ENCODE data around the gene PRKG1. TPM values are rescaled to one million over a fixed set of nuclear protein-coding genes. Genes with fewer than 3 reads are reported as not detected.

PRKG1 gene
- polyA plus RNA-seq, 1 donor (not counting 4 experiments of a cell fraction or from before 2014, with no cell fraction given), result 0.24 TPM

- dilution Hi-C loops (cut with MboI; ENCODE audit: extremely low pct_ligation_motif_present, low sequenced_read_pairs), result no loop called here
- H2AFZ ChIP-seq (ENCODE audit: control insufficient read depth, low read length), result no peak overlapping the region
- no peak for TF ChIP-seq EZH2 (IDR thresholded peaks at IDR 0.05; ENCODE audit: low read length)
- no peak for TF ChIP-seq CTCF (optimal IDR thresholded peaks at IDR 0.05 in 1 of 3, IDR thresholded peaks at IDR 0.05 in 1 of 3, conservative IDR thresholded peaks at IDR 0.05 in 1 of 3; ENCODE audit: extremely low read depth in 1 of 3, insufficient read depth in 2 of 3, low read length in 3 of 3)
- H3K36me3 ChIP-seq (ENCODE audit: control insufficient read depth in 2 of 2, extremely low read depth in 1 of 2, insufficient read depth in 2 of 2, low read length in 2 of 2), result no peaks in the 10 kb centered on the region
- no peaks in the 10 kb centered on the region for H3K9me3 ChIP-seq (ENCODE audit: control insufficient read depth, low read depth, low read length)
- DNase-seq (ENCODE audit: low read depth, low spot score), result no peak
- no peaks in the 10 kb centered on the region for H3K9me1 ChIP-seq (ENCODE audit: control insufficient read depth, extremely low read depth, insufficient read depth, low read length)
- H3K9ac ChIP-seq (ENCODE audit: control insufficient read depth, extremely low read depth, insufficient read depth, low read length), result no peak overlapping the region
- H4K20me1 ChIP-seq (ENCODE audit: control insufficient read depth, extremely low read depth, insufficient read depth, low read length), result no peaks in the 10 kb centered on the region
- H3K27me3 ChIP-seq (ENCODE audit: control insufficient read depth, extremely low read depth, insufficient read depth, low read length), result no peaks in the 10 kb centered on the region
- no peak overlapping the region for H3K27ac ChIP-seq (ENCODE audit: control insufficient read depth, insufficient read depth, low read length)
- FAIRE-seq, result no peak
- H3K4me1 ChIP-seq (ENCODE audit: control insufficient read depth, extremely low read depth, insufficient read depth, low read length), result no peaks in the 10 kb centered on the region
- H3K4me2 ChIP-seq (ENCODE audit: control insufficient read depth, extremely low read depth, insufficient read depth, low read depth, low read length), result no peak overlapping the region
- H3K4me3 ChIP-seq (ENCODE audit: control insufficient read depth in 2 of 3, extremely low read depth in 1 of 3, insufficient read depth in 2 of 3, low read depth in 1 of 3, low read length in 3 of 3), result no peak overlapping the region
- no peaks in the 10 kb centered on the region for H3K79me2 ChIP-seq (ENCODE audit: control insufficient read depth, insufficient read depth, low read length)
Measured at GRCh38 chr10:51204066-51204465, 129.8 kb downstream of the PRKG1 start.

GRCh38 chr10:51204701-51205100 lies 130.4 kb downstream of the PRKG1 start:
- TF ChIP-seq CTCF (optimal IDR thresholded peaks at IDR 0.05 in 1 of 3, IDR thresholded peaks at IDR 0.05 in 1 of 3, conservative IDR thresholded peaks at IDR 0.05 in 1 of 3; ENCODE audit: extremely low read depth in 1 of 3, insufficient read depth in 2 of 3, low read length in 3 of 3) (no peak), EZH2 (IDR thresholded peaks at IDR 0.05; ENCODE audit: low read length) (no peak)
- Histone ChIP-seq H3K9me1 (ENCODE audit: control insufficient read depth, extremely low read depth, insufficient read depth, low read length) (no peaks in the 10 kb centered on the region), H3K4me2 (ENCODE audit: control insufficient read depth, extremely low read depth, insufficient read depth, low read depth, low read length) (no peak overlapping the region), H3K27me3 (ENCODE audit: control insufficient read depth, extremely low read depth, insufficient read depth, low read length) (no peaks in the 10 kb centered on the region), H3K4me3 (ENCODE audit: control insufficient read depth in 2 of 3, extremely low read depth in 1 of 3, insufficient read depth in 2 of 3, low read depth in 1 of 3, low read length in 3 of 3) (no peak overlapping the region), H3K9me3 (ENCODE audit: control insufficient read depth, low read depth, low read length) (no peaks in the 10 kb centered on the region), H3K36me3 (ENCODE audit: control insufficient read depth in 2 of 2, extremely low read depth in 1 of 2, insufficient read depth in 2 of 2, low read length in 2 of 2) (no peaks in the 10 kb centered on the region), H2AFZ (ENCODE audit: control insufficient read depth, low read length) (no peak overlapping the region), H3K4me1 (ENCODE audit: control insufficient read depth, extremely low read depth, insufficient read depth, low read length) (no peaks in the 10 kb centered on the region), H3K27ac (ENCODE audit: control insufficient read depth, insufficient read depth, low read length) (no peak overlapping the region), H3K9ac (ENCODE audit: control insufficient read depth, extremely low read depth, insufficient read depth, low read length) (no peak overlapping the region), H3K79me2 (ENCODE audit: control insufficient read depth, insufficient read depth, low read length) (no peaks in the 10 kb centered on the region), H4K20me1 (ENCODE audit: control insufficient read depth, extremely low read depth, insufficient read depth, low read length) (no peaks in the 10 kb centered on the region)
- dilution Hi-C loops (cut with MboI; ENCODE audit: extremely low pct_ligation_motif_present, low sequenced_read_pairs), result no loop called here
- DNase-seq (ENCODE audit: low read depth, low spot score) (no peak), FAIRE-seq (no peak)

All from keratinocyte (primary cell).